H9 (cell line): ENCODE data around the gene SORCS2. TPM values are rescaled to one million over a fixed set of nuclear protein-coding genes. Genes with fewer than 3 reads are reported as not detected.
A peak's percentile ranks its signal among the peaks of the same experiment; 100 is the strongest.

Experiments used
- DNase-seq: peaks from one replicate; pipeline ENCODE4 v3.0.0-alpha.2; 2017
- H2AFZ ChIP-seq: one replicate; pipeline ENCODE4 v1.6.1; 2013; ENCODE audit warnings: mild to moderate bottlenecking, low read length, control low read depth, moderate library complexity
- H2AK5ac ChIP-seq: 2 replicates; pipeline ENCODE4 v1.6.1; 2013; ENCODE audit warnings: low read length, control low read depth, mixed read lengths; ENCODE audit not compliant: insufficient read length
- H2BK120ac ChIP-seq: one replicate; pipeline ENCODE4 v1.6.1; 2013; ENCODE audit warnings: low read depth, mild to moderate bottlenecking, low read length, control low read depth, inconsistent platforms; ENCODE audit not compliant: poor library complexity, severe bottlenecking
- H2BK12ac ChIP-seq: 2 replicates; pipeline ENCODE4 v1.6.1; 2013; ENCODE audit warnings: low read length, control low read depth, mixed read lengths, low read depth; ENCODE audit not compliant: insufficient read length
- H2BK15ac ChIP-seq: 2 replicates; pipeline ENCODE4 v1.6.1; 2013; ENCODE audit warnings: low read depth, low read length, control low read depth
- H2BK20ac ChIP-seq: one replicate; pipeline ENCODE4 v1.6.1; 2013; ENCODE audit warnings: low read depth, mild to moderate bottlenecking, low read length, control low read depth, inconsistent platforms; ENCODE audit not compliant: poor library complexity, severe bottlenecking
- H2BK5ac ChIP-seq: 2 replicates; pipeline ENCODE4 v1.6.1; 2013; ENCODE audit warnings: low read length, control low read depth, mixed read lengths; ENCODE audit not compliant: insufficient read length
- H3K14ac ChIP-seq: 2 replicates; pipeline ENCODE4 v1.6.1; 2013; ENCODE audit warnings: low read length, control low read depth; ENCODE audit not compliant: insufficient read depth
- H3K18ac ChIP-seq: 2 replicates; pipeline ENCODE4 v1.6.1; 2013; ENCODE audit warnings: low read depth, mild to moderate bottlenecking, mixed read lengths, low read length, control low read depth; ENCODE audit not compliant: insufficient read length
- H3K23ac ChIP-seq: 2 replicates; pipeline ENCODE4 v1.6.1; 2013; ENCODE audit warnings: low read length, control low read depth, mixed read lengths, low read depth; ENCODE audit not compliant: insufficient read length
- H3K23me2 ChIP-seq: 2 replicates; pipeline ENCODE4 v1.6.1; 2013; ENCODE audit warnings: low read depth, mild to moderate bottlenecking, mixed read lengths, low read length, control low read depth; ENCODE audit not compliant: insufficient read length, poor library complexity, severe bottlenecking
- H3K27ac ChIP-seq: 2 replicates; pipeline ENCODE4 v1.5.1; 2013; ENCODE audit warnings: low read length, control low read depth, mixed read lengths, low read depth; ENCODE audit not compliant: insufficient read length
- H3K27me3 ChIP-seq: 2 replicates; pipeline ENCODE4 v1.6.1; 2013; ENCODE audit warnings: low read length, control low read depth, inconsistent platforms; ENCODE audit not compliant: insufficient read depth
- H3K4ac ChIP-seq: 2 replicates; pipeline ENCODE4 v1.6.1; 2013; ENCODE audit warnings: low read depth, mild to moderate bottlenecking, control low read depth, inconsistent platforms, low read length, moderate library complexity
- H3K4me1 ChIP-seq: 2 replicates; pipeline ENCODE4 v1.6.1; 2013; ENCODE audit warnings: low read length, control low read depth, inconsistent platforms; ENCODE audit not compliant: insufficient read depth
- H3K4me2 ChIP-seq: 2 replicates; pipeline ENCODE4 v1.6.1; 2013; ENCODE audit warnings: low read length, control low read depth, mixed read lengths; ENCODE audit not compliant: insufficient read length, insufficient read depth
- H3K56ac ChIP-seq: 2 replicates; pipeline ENCODE4 v1.6.1; 2013; ENCODE audit warnings: low read depth, mild to moderate bottlenecking, mixed read lengths, low read length, control low read depth; ENCODE audit not compliant: insufficient read length
- H3K79me1 ChIP-seq: 2 replicates; pipeline ENCODE4 v1.6.1; 2013; ENCODE audit warnings: low read depth, mild to moderate bottlenecking, moderate library complexity, low read length, control low read depth, inconsistent platforms; ENCODE audit not compliant: insufficient read depth, poor library complexity, severe bottlenecking
- H3K79me2 ChIP-seq: 2 replicates; pipeline ENCODE4 v1.6.1; 2013; ENCODE audit warnings: low read length, control low read depth, inconsistent platforms; ENCODE audit not compliant: insufficient read depth
- H3K9ac ChIP-seq: 2 replicates; pipeline ENCODE4 v1.6.1; 2013; ENCODE audit warnings: low read length, control low read depth, mixed read lengths; ENCODE audit not compliant: insufficient read length; ENCODE audit errors: extremely low read depth
- H3K9me3 ChIP-seq: one replicate; pipeline ENCODE4 v1.6.1; 2013; ENCODE audit warnings: low read depth, low read length, inconsistent platforms; ENCODE audit not compliant: control insufficient read depth
- H3T11ph ChIP-seq: one replicate; pipeline ENCODE4 v1.6.1; 2013; ENCODE audit warnings: mild to moderate bottlenecking, low read length, control low read depth, inconsistent platforms
- H4K20me1 ChIP-seq: one replicate; pipeline ENCODE4 v1.6.1; 2013; ENCODE audit not compliant: control insufficient read depth, insufficient read length, insufficient read depth
- H4K5ac ChIP-seq: 2 replicates; pipeline ENCODE4 v1.6.1; 2013; ENCODE audit warnings: low read depth, mild to moderate bottlenecking, mixed read lengths, low read length, control low read depth; ENCODE audit not compliant: insufficient read length
- H4K8ac ChIP-seq: replicated peaks from 2 replicates; pipeline ENCODE4 v1.6.1; 2013; ENCODE audit warnings: low read length, control low read depth, mixed read lengths, low read depth; ENCODE audit not compliant: insufficient read length
- H4K91ac ChIP-seq: 2 replicates; pipeline ENCODE4 v1.6.1; 2013; ENCODE audit warnings: low read depth, mild to moderate bottlenecking, moderate library complexity, mixed read lengths, low read length, control low read depth; ENCODE audit not compliant: insufficient read length
- H3K27ac Mint-ChIP-seq, 3 experiments: 2 replicates in 2 of 3; 3 replicates in 1 of 3; pipeline ENCODE4 v1.8.0; 2020 to 2021; ENCODE audit warnings: mixed read lengths in 3 of 3, mild to moderate bottlenecking in 1 of 3, moderate library complexity in 1 of 3
- H3K27me3 Mint-ChIP-seq: 2 replicates; pipeline ENCODE4 v1.8.0; 2021; ENCODE audit warnings: low read depth, mild to moderate bottlenecking, moderate library complexity, mixed read lengths
- H3K36me3 Mint-ChIP-seq, 3 experiments: 2 replicates in 2 of 3; 3 replicates in 1 of 3; pipeline ENCODE4 v1.8.0; 2020 to 2021; ENCODE audit warnings: low read depth in 3 of 3, mixed read lengths in 3 of 3; ENCODE audit not compliant: insufficient read depth in 1 of 3
- H3K4me1 Mint-ChIP-seq, 2 experiments: 2 replicates each; pipeline ENCODE4 v1.8.0; 2020; ENCODE audit warnings: mixed read lengths in 2 of 2
- H3K4me3 Mint-ChIP-seq, 2 experiments: 2 replicates in 1 of 2; 3 replicates in 1 of 2; pipeline ENCODE4 v1.8.0; 2020 to 2021; ENCODE audit warnings: mild to moderate bottlenecking in 2 of 2, mixed read lengths in 2 of 2, moderate library complexity in 1 of 2
- H3K9me3 Mint-ChIP-seq, 2 experiments: 2 replicates in 1 of 2; 3 replicates in 1 of 2; pipeline ENCODE4 v1.8.0; 2020; ENCODE audit warnings: mild to moderate bottlenecking in 2 of 2, mixed read lengths in 2 of 2, moderate library complexity in 1 of 2
- WGBS: extraction: QIAGEN DNeasy Blood & Tissue Kit; methylation state at CpG from one replicate; pipeline ENCODE4 v1.1.7; 2013; ENCODE audit warnings: missing lambda C conversion rate, low lambda C conversion rate, mixed read lengths; ENCODE audit not compliant: insufficient read length; ENCODE audit errors: extremely low coverage; 5-methylcytosine and 5-hydroxymethylcytosine counted together
- total RNA-seq: library from RNA; stranded (reverse); gene quantifications from 2 replicates; pipeline ENCODE4 v1.2.1, GENCODE V29; 2021
- TF ChIP-seq, protein P1 (sequence below): fragments of 200-600 bp; sonication (generic); conservative IDR thresholded peaks from 3 replicates; pipeline ENCODE4 v1.8.0; 2021; ENCODE audit warnings: antibody characterized with exemption, mild to moderate bottlenecking

Gene SORCS2
- total RNA-seq, 1 experiment from 2014 or later: 0.57 TPM

- H4K8ac ChIP-seq: no peak overlapping the region
- peaks cover 0 to 5% of the 10 kb centered on the region in 2 experiments; a peak in 1 of 5 replicates for H3K9me3 Mint-ChIP-seq
- no peak overlapping the region for H2AK5ac ChIP-seq
- no peak for DNase-seq
- H3K14ac ChIP-seq: no peak overlapping the region; the same call in 1 of the 2 replicates
- H3K4me1 ChIP-seq: no peaks in the 10 kb centered on the region
- H3K27me3 ChIP-seq: no peaks in the 10 kb centered on the region
- H2BK5ac ChIP-seq: no peak overlapping the region
- no peak overlapping the region for H2BK120ac ChIP-seq
- no peak overlapping the region for H3K4me3 Mint-ChIP-seq
- H4K5ac ChIP-seq: no peak overlapping the region
- no peak overlapping the region for H3K4me2 ChIP-seq
- H2BK12ac ChIP-seq: no peak overlapping the region
- H3K4ac ChIP-seq: no peak overlapping the region
- no peak overlapping the region for H2BK20ac ChIP-seq
- no peaks in the 10 kb centered on the region for H3K9me3 ChIP-seq
- no peak overlapping the region for H2BK15ac ChIP-seq
- no peaks in the 10 kb centered on the region for H3K79me2 ChIP-seq
- H3K4me1 Mint-ChIP-seq: peaks cover 12 to 31% of the 10 kb centered on the region in 2 experiments
- H3K79me1 ChIP-seq: no peaks in the 10 kb centered on the region
- no peak overlapping the region for H3K56ac ChIP-seq
- no peaks in the 10 kb centered on the region for H3K36me3 Mint-ChIP-seq
- no peak overlapping the region for H3K23ac ChIP-seq
- TF ChIP-seq, protein P1, sequence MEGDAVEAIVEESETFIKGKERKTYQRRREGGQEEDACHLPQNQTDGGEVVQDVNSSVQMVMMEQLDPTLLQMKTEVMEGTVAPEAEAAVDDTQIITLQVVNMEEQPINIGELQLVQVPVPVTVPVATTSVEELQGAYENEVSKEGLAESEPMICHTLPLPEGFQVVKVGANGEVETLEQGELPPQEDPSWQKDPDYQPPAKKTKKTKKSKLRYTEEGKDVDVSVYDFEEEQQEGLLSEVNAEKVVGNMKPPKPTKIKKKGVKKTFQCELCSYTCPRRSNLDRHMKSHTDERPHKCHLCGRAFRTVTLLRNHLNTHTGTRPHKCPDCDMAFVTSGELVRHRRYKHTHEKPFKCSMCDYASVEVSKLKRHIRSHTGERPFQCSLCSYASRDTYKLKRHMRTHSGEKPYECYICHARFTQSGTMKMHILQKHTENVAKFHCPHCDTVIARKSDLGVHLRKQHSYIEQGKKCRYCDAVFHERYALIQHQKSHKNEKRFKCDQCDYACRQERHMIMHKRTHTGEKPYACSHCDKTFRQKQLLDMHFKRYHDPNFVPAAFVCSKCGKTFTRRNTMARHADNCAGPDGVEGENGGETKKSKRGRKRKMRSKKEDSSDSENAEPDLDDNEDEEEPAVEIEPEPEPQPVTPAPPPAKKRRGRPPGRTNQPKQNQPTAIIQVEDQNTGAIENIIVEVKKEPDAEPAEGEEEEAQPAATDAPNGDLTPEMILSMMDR: no peak
- no peak overlapping the region for H3K18ac ChIP-seq
- H3K23me2 ChIP-seq: no peaks in the 10 kb centered on the region
- no peaks in the 10 kb centered on the region for H4K20me1 ChIP-seq
- H3K9ac ChIP-seq: no peak overlapping the region
- no peak overlapping the region for H3T11ph ChIP-seq
- no CpG with 5 or more reads among the region's 8 CpGs for WGBS
- H3K27me3 Mint-ChIP-seq: peaks cover 2% of the 10 kb centered on the region
- no peak overlapping the region for H2AFZ ChIP-seq
- no peak overlapping the region for H3K27ac ChIP-seq
- H3K27ac Mint-ChIP-seq: peak overlapping the region in 1 of 3 experiments; percentile 9; a peak in 1 of 7 replicates
- no peak overlapping the region for H4K91ac ChIP-seq
These were observed 506.7 kb downstream of the SORCS2 start for GRCh38 chr4:7699031-7699430.
